Mesodermal cell (in vitro differentiated cells): Measurements from ENCODE around the gene SMIM22.

Source experiments
- H3K27ac ChIP-seq: 2 replicates; pipeline ENCODE4 v1.7.0; 2013; ENCODE audit warnings: mild to moderate bottlenecking, low read depth, low read length, moderate library complexity; ENCODE audit not compliant: severe bottlenecking
- H3K36me3 ChIP-seq: 2 replicates; pipeline ENCODE4 v1.7.1; 2013; ENCODE audit warnings: mild to moderate bottlenecking, low read length, moderate library complexity; ENCODE audit not compliant: control insufficient read depth, insufficient read depth
- H3K4me1 ChIP-seq: one replicate; pipeline ENCODE4 v1.7.1; 2013; ENCODE audit warnings: mild to moderate bottlenecking, low read length; ENCODE audit not compliant: insufficient read depth, control insufficient read depth, poor library complexity, severe bottlenecking
- H3K4me3 ChIP-seq: 2 replicates; pipeline ENCODE4 v1.7.0; 2013; ENCODE audit warnings: low read length, control low read depth, mild to moderate bottlenecking; ENCODE audit not compliant: insufficient read depth, poor library complexity, severe bottlenecking; ENCODE audit errors: extremely low read depth
- H3K9me3 ChIP-seq: 2 replicates; pipeline ENCODE4 v1.7.1; 2013; ENCODE audit warnings: mild to moderate bottlenecking, low read length, moderate library complexity; ENCODE audit not compliant: control insufficient read depth
- WGBS, 2 experiments: methylation state at CpG; one replicate each; pipeline ENCODE4 v1.1.5; 2013; ENCODE audit warnings: missing lambda C conversion rate in 2 of 2; ENCODE audit not compliant: insufficient coverage in 2 of 2; 5-methylcytosine and 5-hydroxymethylcytosine counted together

The SMIM22 gene

GRCh38 chr16:4805231-4805630 is 10.1 kb downstream of the SMIM22 start:
- Histone ChIP-seq H3K4me1 (peaks cover 23% of the 10 kb centered on the region), H3K4me3 (no peak overlapping the region), H3K36me3 (peaks cover 50% of the 10 kb centered on the region), H3K27ac (no peak overlapping the region), H3K9me3 (no peaks in the 10 kb centered on the region)
- 89 to 93% methylated on average over 5 to 11 of the region's 11 CpGs for WGBS, 2 experiments

GRCh38 chr16:4806280-4806679 is 11.1 kb downstream of the SMIM22 start:
- peaks cover 59% of the 10 kb centered on the region for H3K36me3 ChIP-seq

DNA sequence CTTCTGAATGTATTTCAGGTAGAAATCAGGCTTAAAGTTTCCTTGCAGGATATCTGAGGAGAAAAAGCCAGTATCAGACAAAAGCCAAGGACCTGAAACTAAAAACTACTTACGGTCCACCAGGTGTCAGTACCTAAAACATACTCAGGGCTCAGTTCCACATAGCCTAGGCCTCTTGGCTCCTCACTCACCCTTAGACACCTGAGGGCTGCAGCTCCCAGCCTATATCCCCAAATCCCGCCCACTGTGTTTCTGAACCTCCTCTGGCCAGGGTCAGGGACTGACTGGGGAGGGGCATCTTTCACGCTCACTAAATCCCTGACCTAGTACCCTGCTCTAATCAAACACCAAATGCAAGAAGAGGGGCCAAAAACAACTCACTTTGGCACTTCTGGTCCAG is 16.1 kb downstream of the SMIM22 start:
- no peak overlapping the region for H3K4me3 ChIP-seq
- H3K4me1 ChIP-seq = no peaks in the 10 kb centered on the region
- H3K36me3 ChIP-seq = peaks cover 90% of the 10 kb centered on the region
- no peaks in the 10 kb centered on the region for H3K9me3 ChIP-seq
- no peak overlapping the region for H3K27ac ChIP-seq
- 67 to 100% methylated on average over 1 to 3 of the region's 3 CpGs for WGBS, 2 experiments

More at GRCh38 chr16:4806280-4806679, 11.1 kb downstream of the SMIM22 start:
- Histone ChIP-seq H3K9me3 (no peaks in the 10 kb centered on the region), H3K4me1 (peaks cover 18% of the 10 kb centered on the region), H3K4me3 (no peak overlapping the region), H3K27ac (no peak overlapping the region)
- WGBS, 2 experiments = 85 to 100% methylated on average over 3 to 4 of the region's 6 CpGs

DNA sequence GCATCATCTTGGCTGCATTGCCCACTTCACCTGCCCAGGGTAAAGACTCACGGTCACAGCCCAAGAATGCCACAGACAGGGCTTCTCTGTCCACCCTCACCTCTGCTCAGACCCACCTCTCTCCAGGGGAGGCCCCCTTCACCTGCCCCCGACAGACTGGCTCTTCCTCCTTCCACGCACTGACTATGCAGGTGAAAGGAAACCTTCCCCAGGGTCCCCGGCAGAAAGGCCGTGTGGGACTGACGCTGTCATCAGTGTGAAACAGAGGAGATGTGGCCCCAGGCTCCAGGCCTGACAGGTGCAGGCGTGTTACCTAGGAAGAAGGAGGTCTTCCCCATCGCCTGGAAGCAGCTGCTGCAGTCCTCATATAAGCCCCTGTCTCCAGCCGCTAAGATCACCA is 16.6 kb downstream of the SMIM22 start:
- 96 to 100% methylated on average over 8 to 9 of the region's 9 CpGs for WGBS, 2 experiments
- Histone ChIP-seq H3K4me3 (no peak overlapping the region), H3K36me3 (peaks cover 89% of the 10 kb centered on the region), H3K27ac (no peak overlapping the region), H3K9me3 (no peaks in the 10 kb centered on the region), H3K4me1 (no peaks in the 10 kb centered on the region)

DNA sequence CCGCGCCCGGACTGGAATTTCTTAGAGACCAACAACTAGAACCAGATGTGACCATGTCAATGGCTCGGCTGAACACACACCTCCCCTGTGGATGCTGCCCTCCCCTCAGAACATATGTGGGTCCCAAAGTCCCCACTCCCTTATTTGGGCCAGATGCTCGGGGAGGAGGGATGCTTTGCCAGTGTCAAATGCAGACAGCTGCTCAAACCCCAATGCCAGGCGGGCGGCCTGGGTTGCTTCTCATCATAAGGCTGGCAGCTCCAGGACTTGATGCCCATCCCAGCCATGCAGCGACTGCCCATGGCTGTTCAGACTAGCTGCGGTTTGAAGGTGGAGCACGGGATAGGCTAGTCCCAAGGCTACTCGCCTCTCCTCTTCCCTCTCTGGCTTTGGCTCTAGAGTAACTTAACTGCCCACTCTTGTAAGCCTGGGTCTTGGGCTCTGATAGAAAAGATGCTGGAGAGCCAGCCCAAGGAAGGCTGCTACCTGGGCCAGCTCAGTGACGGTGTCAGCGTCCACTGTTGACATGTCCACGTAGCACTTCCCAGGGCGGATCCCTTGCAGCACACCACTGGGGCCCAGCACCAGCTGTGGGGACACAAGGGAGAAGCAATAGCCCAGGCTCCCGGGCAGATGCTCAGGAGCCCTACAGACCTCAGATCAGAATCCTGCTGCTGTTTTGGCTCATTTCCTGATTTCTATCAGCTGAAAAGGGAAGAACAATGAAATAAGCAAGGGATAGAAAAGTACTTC is 18.3 kb downstream of the SMIM22 start:
- no peak overlapping the region for H3K4me3 ChIP-seq
- no peak overlapping the region for H3K27ac ChIP-seq
- no peaks in the 10 kb centered on the region for H3K4me1 ChIP-seq
- no peaks in the 10 kb centered on the region for H3K9me3 ChIP-seq
- WGBS, 2 experiments = 95 to 97% methylated on average over 12 to 13 of the region's 16 CpGs
- H3K36me3 ChIP-seq = peaks cover 87% of the 10 kb centered on the region

- Histone ChIP-seq H3K27ac (no peak overlapping the region), H3K4me1 (no peaks in the 10 kb centered on the region), H3K4me3 (no peak overlapping the region), H3K36me3 (peaks cover 86% of the 10 kb centered on the region), H3K9me3 (no peaks in the 10 kb centered on the region)
Measured at GRCh38 chr16:4814046-4814445, 18.9 kb downstream of the SMIM22 start.

DNA sequence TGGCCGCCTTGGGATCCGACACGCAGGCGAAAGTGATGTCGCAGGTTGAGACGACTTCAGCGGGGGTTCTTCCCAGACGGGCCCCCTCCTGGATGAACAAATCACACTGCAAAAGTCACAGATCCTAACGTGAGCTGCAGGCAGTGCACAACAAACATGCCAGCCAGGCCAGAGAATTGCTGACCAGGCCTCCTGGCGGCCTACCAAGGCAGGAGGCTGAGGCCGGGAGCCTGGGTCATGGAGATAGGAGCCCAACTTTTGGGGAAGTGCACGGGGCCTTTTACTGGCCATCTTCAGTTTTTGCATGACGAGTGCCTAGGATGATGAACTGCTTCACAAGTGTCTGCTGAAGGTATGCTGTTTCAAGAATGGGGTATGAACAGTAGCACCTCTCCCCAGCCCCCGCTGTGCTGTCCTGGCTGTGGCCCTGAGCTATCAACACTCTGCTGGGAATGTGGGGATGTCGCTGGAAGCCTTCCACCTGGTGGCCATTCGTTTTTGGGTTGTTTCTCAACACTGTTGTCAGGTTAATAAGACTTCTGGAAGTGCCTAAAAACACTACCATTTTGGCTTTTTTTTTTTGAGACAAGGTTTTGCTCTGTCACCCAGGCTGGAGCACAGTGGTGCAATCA is 19.5 kb downstream of the SMIM22 start:
- Histone ChIP-seq H3K4me3 (no peak overlapping the region), H3K4me1 (no peaks in the 10 kb centered on the region), H3K9me3 (no peaks in the 10 kb centered on the region), H3K36me3 (peaks cover 88% of the 10 kb centered on the region), H3K27ac (no peak overlapping the region)
- 89 to 94% methylated on average over 15 to 16 of the region's 16 CpGs for WGBS, 2 experiments

DNA sequence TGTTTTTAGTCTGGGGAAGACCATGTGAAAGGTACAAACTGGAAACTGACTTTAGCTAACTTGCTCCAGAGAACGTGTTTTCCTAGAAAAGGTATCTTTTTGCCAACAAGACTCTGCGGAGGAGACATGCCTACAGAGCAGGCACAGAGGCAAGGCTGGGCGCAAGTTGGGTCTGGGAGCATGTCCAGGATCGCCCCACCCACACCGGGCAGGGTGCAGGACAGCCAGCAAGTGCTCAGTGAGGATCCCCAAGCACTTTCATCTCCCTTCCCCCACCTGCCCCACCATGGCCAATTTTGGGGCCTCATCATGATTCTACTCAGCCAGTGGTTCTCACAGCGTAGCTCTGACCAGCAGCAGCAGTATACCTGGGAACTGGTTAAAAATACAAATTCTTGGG is 25.5 kb downstream of the SMIM22 start:
- H3K36me3 ChIP-seq = peaks cover 90% of the 10 kb centered on the region
- no peak overlapping the region for H3K27ac ChIP-seq
- no peaks in the 10 kb centered on the region for H3K9me3 ChIP-seq
- 96 to 98% methylated on average over 6 of the region's 6 CpGs for WGBS, 2 experiments
- H3K4me3 ChIP-seq = no peak overlapping the region
- no peaks in the 10 kb centered on the region for H3K4me1 ChIP-seq

- no peaks in the 10 kb centered on the region for H3K9me3 ChIP-seq
- no peaks in the 10 kb centered on the region for H3K4me1 ChIP-seq
- 94 to 100% methylated on average over 5 to 7 of the region's 8 CpGs for WGBS, 2 experiments
- no peak overlapping the region for H3K27ac ChIP-seq
- H3K36me3 ChIP-seq = peaks cover 98% of the 10 kb centered on the region
- no peak overlapping the region for H3K4me3 ChIP-seq
Measured at GRCh38 chr16:4825196-4825595, 30.0 kb downstream of the SMIM22 start.

- peaks cover 98% of the 10 kb centered on the region for H3K36me3 ChIP-seq
- H3K4me1 ChIP-seq = no peaks in the 10 kb centered on the region
- no peak overlapping the region for H3K4me3 ChIP-seq
- no peak overlapping the region for H3K27ac ChIP-seq
- WGBS, 2 experiments = 97 to 100% methylated on average over 3 of the region's 4 CpGs
- H3K9me3 ChIP-seq = no peaks in the 10 kb centered on the region
Measured at GRCh38 chr16:4826526-4826925, 31.4 kb downstream of the SMIM22 start.

- H3K4me1 ChIP-seq = no peaks in the 10 kb centered on the region
- no peak overlapping the region for H3K27ac ChIP-seq
- H3K36me3 ChIP-seq = peaks cover 98% of the 10 kb centered on the region
- no peaks in the 10 kb centered on the region for H3K9me3 ChIP-seq
- 95 to 96% methylated on average over 9 to 10 of the region's 10 CpGs for WGBS, 2 experiments
- no peak overlapping the region for H3K4me3 ChIP-seq
Measured at GRCh38 chr16:4826980-4827379, 31.8 kb downstream of the SMIM22 start.
